Neural cell (in vitro differentiated cells): ENCODE results near the gene SLC6A15. TPM values are rescaled to one million over a fixed set of nuclear protein-coding genes. Genes with fewer than 3 reads are reported as not detected.

Experiments used
- H2AFZ ChIP-seq: fragments of 200-600, 300-800 bp; sonication (generic), shearing (Covaris generic); 2 replicates; pipeline ENCODE4 v1.6.0; 2014; ENCODE audit warnings: low read depth, mild to moderate bottlenecking, antibody characterized with exemption, low read length, moderate library complexity
- H3F3A ChIP-seq: fragments of 200-600 bp; shearing (Covaris generic); 2 replicates; pipeline ENCODE4 v1.6.1; 2016; ENCODE audit warnings: mild to moderate bottlenecking, moderate library complexity, mixed read lengths, antibody characterized with exemption, low read length; ENCODE audit not compliant: insufficient read depth, poor library complexity, severe bottlenecking
- H3K27ac ChIP-seq: fragments of 200-600, 300-800 bp; sonication (generic), shearing (Covaris generic); 2 replicates; pipeline ENCODE4 v1.5.1; 2014; ENCODE audit warnings: mild to moderate bottlenecking, low read length, moderate library complexity
- H3K27me3 ChIP-seq: fragments of 300-800, 200-600 bp; sonication (generic), shearing (Covaris generic); 2 replicates; pipeline ENCODE4 v1.6.0; 2014; ENCODE audit warnings: mild to moderate bottlenecking, low read depth, low read length, moderate library complexity; ENCODE audit not compliant: insufficient read depth
- H3K36me3 ChIP-seq: fragments of 300-800, 200-600 bp; sonication (generic), shearing (Covaris generic); 2 replicates; pipeline ENCODE4 v1.5.1; 2014; ENCODE audit warnings: mild to moderate bottlenecking, antibody characterized with exemption, low read length, moderate library complexity; ENCODE audit not compliant: insufficient read depth
- H3K4me2 ChIP-seq: fragments of 300-800, 200-600 bp; sonication (generic), shearing (Covaris generic); 2 replicates; pipeline ENCODE4 v1.6.0; 2014; ENCODE audit warnings: mild to moderate bottlenecking, low read length
- H3K4me3 ChIP-seq: fragments of 300-800, 200-600 bp; sonication (generic), shearing (Covaris generic); 2 replicates; pipeline ENCODE4 v1.5.1; 2014; ENCODE audit warnings: mild to moderate bottlenecking, low read length, moderate library complexity
- H3K79me2 ChIP-seq: fragments of 200-600 bp; shearing (Covaris generic); replicated peaks from 2 replicates; pipeline ENCODE4 v1.6.0; 2014; ENCODE audit warnings: mild to moderate bottlenecking, low read length, moderate library complexity; ENCODE audit not compliant: insufficient read depth
- H3K9ac ChIP-seq: fragments of 300-800, 200-600 bp; sonication (generic), shearing (Covaris generic); 2 replicates; pipeline ENCODE4 v1.6.1; 2016; ENCODE audit warnings: mild to moderate bottlenecking, low read length, mixed read lengths
- H3K9me2 ChIP-seq: fragments of 200-600 bp; shearing (Covaris generic); 2 replicates; pipeline ENCODE4 v1.6.1; 2016; ENCODE audit warnings: mild to moderate bottlenecking, low read length, mixed read lengths; ENCODE audit not compliant: insufficient read depth
- H3K9me3 ChIP-seq: fragments of 200-600, 300-800 bp; sonication (generic), shearing (Covaris generic); 2 replicates; pipeline ENCODE4 v1.6.1; 2016; ENCODE audit warnings: mild to moderate bottlenecking, mixed run types, low read length, moderate library complexity, mixed read lengths
- H4K20me1 ChIP-seq: fragments of 200-600 bp; shearing (Covaris generic); 2 replicates; pipeline ENCODE4 v1.6.1; 2016; ENCODE audit warnings: mild to moderate bottlenecking, mixed run types; ENCODE audit not compliant: insufficient read depth
- CTCF ChIP-seq: fragments of 450-650 bp; IDR thresholded peaks from 2 replicates; pipeline ENCODE4 v1.5.1; 2014; ENCODE audit warnings: antibody characterized with exemption, mild to moderate bottlenecking, moderate library complexity; ENCODE audit not compliant: poor library complexity, severe bottlenecking
- EP300 ChIP-seq: fragments of 450-650 bp; conservative IDR thresholded peaks from 2 replicates; pipeline ENCODE4 v1.6.1; 2014; ENCODE audit warnings: antibody characterized with exemption, mild to moderate bottlenecking, moderate library complexity; ENCODE audit not compliant: poor library complexity, severe bottlenecking
- EZH2 ChIP-seq: fragments of 200-600, 300-800 bp; shearing (Covaris generic), sonication (generic); IDR thresholded peaks from 2 replicates; pipeline ENCODE4 v1.6.1; 2014; ENCODE audit warnings: antibody characterized with exemption, low read length, borderline replicate concordance, mild to moderate bottlenecking; ENCODE audit not compliant: insufficient read depth, poor library complexity, severe bottlenecking
- MXI1 ChIP-seq: fragments of 450-650 bp; conservative IDR thresholded peaks from 2 replicates; pipeline ENCODE4 v1.6.1; 2014; ENCODE audit warnings: antibody characterized with exemption, mild to moderate bottlenecking; ENCODE audit not compliant: poor library complexity, severe bottlenecking
- POLR2AphosphoS5 ChIP-seq: IDR thresholded peaks from 2 replicates; pipeline ENCODE4 v1.6.1; 2012
- RAD21 ChIP-seq: fragments of 450-650 bp; conservative IDR thresholded peaks from 2 replicates; pipeline ENCODE4 v1.6.1; 2014; ENCODE audit warnings: antibody characterized with exemption, mild to moderate bottlenecking, moderate library complexity
- REST ChIP-seq: IDR thresholded peaks from 2 replicates; pipeline ENCODE4 v1.6.1; 2012; ENCODE audit warnings: borderline replicate concordance
- SMC3 ChIP-seq: fragments of 450-650 bp; conservative IDR thresholded peaks from 2 replicates; pipeline ENCODE4 v1.6.1; 2014; ENCODE audit warnings: antibody characterized with exemption, mild to moderate bottlenecking, moderate library complexity; ENCODE audit not compliant: poor library complexity
- TAF1 ChIP-seq: IDR thresholded peaks from 2 replicates; pipeline ENCODE4 v1.6.1; 2012; ENCODE audit warnings: low read depth
- polyA plus RNA-seq: library from polyadenylated mRNA; depleted of rRNA; stranded (reverse); fragments of >200 nt; gene quantifications from 2 replicates; pipeline ENCODE4 v1.2.3, GENCODE V29; 2014

SLC6A15 gene
- polyA plus RNA-seq, 1 donor from 2014 or later = 11.4 TPM

GRCh38 chr12:84904051-84904450 is 8.5 kb downstream of the SLC6A15 start:
- no peak overlapping the region for H3K27ac ChIP-seq
- H3K36me3 ChIP-seq = no peaks in the 10 kb centered on the region
- H2AFZ ChIP-seq = no peak overlapping the region
- TF ChIP-seq TAF1 = no peak
- TF ChIP-seq SMC3 = no peak
- no peak for TF ChIP-seq REST
- no peak for TF ChIP-seq EP300
- TF ChIP-seq POLR2AphosphoS5 = no peak
- TF ChIP-seq EZH2 = no peak
- no peak for TF ChIP-seq RAD21
- no peak for TF ChIP-seq MXI1
- no peak for TF ChIP-seq CTCF
- H3K79me2 ChIP-seq = no peaks in the 10 kb centered on the region
- H3F3A ChIP-seq = no peaks in the 10 kb centered on the region
- no peaks in the 10 kb centered on the region for H3K9me3 ChIP-seq
- no peaks in the 10 kb centered on the region for H3K9me2 ChIP-seq
- H3K9ac ChIP-seq = no peak overlapping the region
- H3K4me2 ChIP-seq = no peak overlapping the region
- no peaks in the 10 kb centered on the region for H4K20me1 ChIP-seq
- no peak overlapping the region for H3K4me3 ChIP-seq
- H3K27me3 ChIP-seq = no peaks in the 10 kb centered on the region

GRCh38 chr12:84891106-84891838 is 21.3 kb downstream of the SLC6A15 start:
- Histone ChIP-seq H3K9me3 (no peaks in the 10 kb centered on the region), H3K4me3 (no peak overlapping the region), H3K36me3 (no peaks in the 10 kb centered on the region), H3F3A (no peaks in the 10 kb centered on the region), H3K27ac (no peak overlapping the region), H3K9me2 (no peaks in the 10 kb centered on the region), H3K9ac (no peak overlapping the region), H3K27me3 (no peaks in the 10 kb centered on the region), H3K79me2 (no peaks in the 10 kb centered on the region), H2AFZ (no peak overlapping the region), H3K4me2 (no peak overlapping the region), H4K20me1 (no peaks in the 10 kb centered on the region)
- no peak for TF ChIP-seq RAD21
- TF ChIP-seq TAF1 = no peak
- TF ChIP-seq EP300 = no peak
- no peak for TF ChIP-seq EZH2
- TF ChIP-seq MXI1 = no peak
- no peak for TF ChIP-seq REST
- TF ChIP-seq POLR2AphosphoS5 = no peak
- TF ChIP-seq CTCF = no peak
- TF ChIP-seq SMC3 = no peak
